WTC11 (cell line): ENCODE measurements around the gene TNIK. TPM values are rescaled to one million over a fixed set of nuclear protein-coding genes. Genes with fewer than 3 reads are reported as not detected.

ENCODE experiments used
- ATAC-seq: fragments of 200-7000 bp; cut with Tn5 transposase; 2 replicates; pipeline ENCODE4 v1.10.0; 2021; ENCODE audit warnings: mild to moderate bottlenecking, moderate library complexity
- CTCF ChIA-PET: fragments of 300-600 bp; sonication (Branson Sonifier 250); formaldehyde crosslinking; loops from one replicate; lab custom pipeline; 2021; ENCODE audit warnings: antibody characterized with exemption; lab: Charles Lee
- POLR2A ChIA-PET: fragments of 350-600 bp; sonication (Branson Sonifier 250); formaldehyde crosslinking; loops from one replicate; lab custom pipeline; 2021; ENCODE audit warnings: antibody characterized with exemption; lab: Charles Lee
- DNase-seq: peaks from one replicate; pipeline ENCODE4 v3.0.0; 2021; ENCODE audit warnings: low spot score
- H3K27ac Mint-ChIP-seq: 2 replicates; pipeline ENCODE4 v1.8.0; 2021; ENCODE audit warnings: mixed read lengths
- H3K27me3 Mint-ChIP-seq: 2 replicates; pipeline ENCODE4 v1.8.0; 2021; ENCODE audit warnings: low read depth, mild to moderate bottlenecking, moderate library complexity, mixed read lengths
- H3K36me3 Mint-ChIP-seq: 2 replicates; pipeline ENCODE4 v1.8.0; 2021; ENCODE audit warnings: mixed read lengths
- H3K4me1 Mint-ChIP-seq: 2 replicates; pipeline ENCODE4 v1.8.0; 2022; ENCODE audit warnings: mixed read lengths
- H3K4me3 Mint-ChIP-seq: 2 replicates; pipeline ENCODE4 v1.8.0; 2021; ENCODE audit warnings: mild to moderate bottlenecking, moderate library complexity, mixed read lengths
- H3K9me3 Mint-ChIP-seq: 2 replicates; pipeline ENCODE4 v1.8.0; 2021; ENCODE audit warnings: mixed read lengths
- ARID4B ChIP-seq: sonication (generic); formaldehyde crosslinking; IDR thresholded peaks from 2 replicates; pipeline ENCODE4 v1.8.0; 2023; ENCODE audit warnings: missing genetic modification reagents, mild to moderate bottlenecking, borderline replicate concordance
- ATF1 ChIP-seq: sonication (generic); formaldehyde crosslinking; IDR thresholded peaks from 2 replicates; pipeline ENCODE4 v1.8.1; 2023; ENCODE audit warnings: mild to moderate bottlenecking, moderate library complexity, missing genetic modification reagents
- CBFB ChIP-seq: sonication (generic); formaldehyde crosslinking; IDR thresholded peaks from 2 replicates; pipeline ENCODE4 v1.8.1; 2022; ENCODE audit warnings: mild to moderate bottlenecking, low read depth, missing genetic modification reagents
- CREM ChIP-seq: sonication (generic); formaldehyde crosslinking; IDR thresholded peaks from 2 replicates; pipeline ENCODE4 v1.8.1; 2022; ENCODE audit warnings: mild to moderate bottlenecking, missing genetic modification reagents, moderate library complexity
- E2F5 ChIP-seq: sonication (generic); formaldehyde crosslinking; IDR thresholded peaks from 2 replicates; pipeline ENCODE4 v1.8.1; 2022; ENCODE audit warnings: mild to moderate bottlenecking, moderate library complexity, missing genetic modification reagents
- ELF4 ChIP-seq: sonication (generic); formaldehyde crosslinking; IDR thresholded peaks from 2 replicates; pipeline ENCODE4 v1.8.1; 2022; ENCODE audit warnings: low read depth, mild to moderate bottlenecking, moderate library complexity, missing genetic modification reagents
- HMGXB4 ChIP-seq: sonication (generic); formaldehyde crosslinking; IDR thresholded peaks from 2 replicates; pipeline ENCODE4 v1.8.1; 2023; ENCODE audit warnings: mild to moderate bottlenecking, moderate library complexity, missing genetic modification reagents
- KAT7 ChIP-seq: sonication (generic); formaldehyde crosslinking; IDR thresholded peaks from 2 replicates; pipeline ENCODE4 v1.8.1; 2023; ENCODE audit warnings: missing genetic modification reagents, mild to moderate bottlenecking, borderline replicate concordance
- MYBL2 ChIP-seq: sonication (generic); formaldehyde crosslinking; IDR thresholded peaks from 2 replicates; pipeline ENCODE4 v1.8.1; 2023; ENCODE audit warnings: mild to moderate bottlenecking, moderate library complexity, missing genetic modification reagents
- NR2C2 ChIP-seq: sonication (generic); formaldehyde crosslinking; IDR thresholded peaks from 2 replicates; pipeline ENCODE4 v1.8.0; 2022; ENCODE audit warnings: mild to moderate bottlenecking, missing genetic modification reagents
- NR3C1 ChIP-seq: sonication (generic); formaldehyde crosslinking; conservative IDR thresholded peaks from 2 replicates; pipeline ENCODE4 v1.8.1; 2023; ENCODE audit warnings: low read depth, mild to moderate bottlenecking, missing genetic modification reagents
- SOX15 ChIP-seq: fragments of 250-450 bp; sonication (Bioruptor Pico); IDR thresholded peaks from 2 replicates; pipeline ENCODE4 v1.9.0; 2021; ENCODE audit warnings: mild to moderate bottlenecking
- ZBTB21 ChIP-seq: sonication (generic); formaldehyde crosslinking; IDR thresholded peaks from 2 replicates; pipeline ENCODE4 v1.8.1; 2023; ENCODE audit warnings: mild to moderate bottlenecking, missing genetic modification reagents, borderline replicate concordance
- ZNF512 ChIP-seq: sonication (generic); formaldehyde crosslinking; IDR thresholded peaks from 2 replicates; pipeline ENCODE4 v1.8.1; 2022; ENCODE audit warnings: missing genetic modification reagents, borderline replicate concordance
- total RNA-seq: library from RNA; stranded (reverse); gene quantifications from 3 replicates; pipeline ENCODE4 v1.2.3, GENCODE V29; 2021
- TF ChIP-seq, protein P1 (sequence below): sonication (generic); formaldehyde crosslinking; IDR thresholded peaks from 2 replicates; pipeline ENCODE4 v1.8.1; 2023; ENCODE audit warnings: mild to moderate bottlenecking, missing genetic modification reagents, moderate library complexity
- TF ChIP-seq, protein P2 (sequence below): sonication (generic); formaldehyde crosslinking; IDR thresholded peaks from 2 replicates; pipeline ENCODE4 v1.8.0; 2023; ENCODE audit warnings: mild to moderate bottlenecking, missing genetic modification reagents

TNIK gene
- total RNA-seq, 1 experiment from 2014 or later: 50.3 TPM

DNA sequence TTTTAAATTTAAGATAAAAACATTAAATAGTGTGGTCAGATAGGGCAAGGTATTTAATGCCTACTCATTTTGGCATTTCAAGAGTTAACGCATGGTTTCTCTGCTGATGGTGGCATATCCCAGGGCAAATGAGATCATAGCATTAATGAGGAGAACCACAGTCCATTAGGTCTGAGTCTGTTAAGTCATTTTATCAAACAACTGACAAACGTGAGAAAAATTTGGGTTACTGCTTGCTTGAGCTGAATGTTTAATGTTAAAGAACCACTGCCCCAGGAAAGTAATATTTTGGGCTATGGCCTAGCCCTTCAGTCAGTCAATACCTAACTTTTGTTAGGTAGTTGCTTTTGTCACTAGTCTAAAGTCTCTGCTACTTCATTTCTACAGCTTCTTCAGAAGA, 395.7 kb downstream of the TNIK start:
- no peak for TF ChIP-seq MYBL2 (CRISPR knock-in tag)
- TF ChIP-seq, protein P1, sequence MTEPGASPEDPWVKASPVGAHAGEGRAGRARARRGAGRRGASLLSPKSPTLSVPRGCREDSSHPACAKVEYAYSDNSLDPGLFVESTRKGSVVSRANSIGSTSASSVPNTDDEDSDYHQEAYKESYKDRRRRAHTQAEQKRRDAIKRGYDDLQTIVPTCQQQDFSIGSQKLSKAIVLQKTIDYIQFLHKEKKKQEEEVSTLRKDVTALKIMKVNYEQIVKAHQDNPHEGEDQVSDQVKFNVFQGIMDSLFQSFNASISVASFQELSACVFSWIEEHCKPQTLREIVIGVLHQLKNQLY (CRISPR knock-in tag): no peak
- TF ChIP-seq CREM (CRISPR knock-in tag): no peak
- no peak for TF ChIP-seq ELF4 (CRISPR knock-in tag)
- TF ChIP-seq SOX15 (CRISPR knock-in tag): no peak
- TF ChIP-seq CBFB (CRISPR knock-in tag): no peak
- no peak for TF ChIP-seq NR3C1
- no peak for TF ChIP-seq NR2C2 (CRISPR knock-in tag)
- TF ChIP-seq ZBTB21 (CRISPR knock-in tag): no peak
- TF ChIP-seq HMGXB4: no peak
- TF ChIP-seq ZNF512 (CRISPR knock-in tag): no peak
- no peak for TF ChIP-seq KAT7 (CRISPR knock-in tag)
- TF ChIP-seq ARID4B (CRISPR knock-in tag): no peak
- TF ChIP-seq, protein P2, sequence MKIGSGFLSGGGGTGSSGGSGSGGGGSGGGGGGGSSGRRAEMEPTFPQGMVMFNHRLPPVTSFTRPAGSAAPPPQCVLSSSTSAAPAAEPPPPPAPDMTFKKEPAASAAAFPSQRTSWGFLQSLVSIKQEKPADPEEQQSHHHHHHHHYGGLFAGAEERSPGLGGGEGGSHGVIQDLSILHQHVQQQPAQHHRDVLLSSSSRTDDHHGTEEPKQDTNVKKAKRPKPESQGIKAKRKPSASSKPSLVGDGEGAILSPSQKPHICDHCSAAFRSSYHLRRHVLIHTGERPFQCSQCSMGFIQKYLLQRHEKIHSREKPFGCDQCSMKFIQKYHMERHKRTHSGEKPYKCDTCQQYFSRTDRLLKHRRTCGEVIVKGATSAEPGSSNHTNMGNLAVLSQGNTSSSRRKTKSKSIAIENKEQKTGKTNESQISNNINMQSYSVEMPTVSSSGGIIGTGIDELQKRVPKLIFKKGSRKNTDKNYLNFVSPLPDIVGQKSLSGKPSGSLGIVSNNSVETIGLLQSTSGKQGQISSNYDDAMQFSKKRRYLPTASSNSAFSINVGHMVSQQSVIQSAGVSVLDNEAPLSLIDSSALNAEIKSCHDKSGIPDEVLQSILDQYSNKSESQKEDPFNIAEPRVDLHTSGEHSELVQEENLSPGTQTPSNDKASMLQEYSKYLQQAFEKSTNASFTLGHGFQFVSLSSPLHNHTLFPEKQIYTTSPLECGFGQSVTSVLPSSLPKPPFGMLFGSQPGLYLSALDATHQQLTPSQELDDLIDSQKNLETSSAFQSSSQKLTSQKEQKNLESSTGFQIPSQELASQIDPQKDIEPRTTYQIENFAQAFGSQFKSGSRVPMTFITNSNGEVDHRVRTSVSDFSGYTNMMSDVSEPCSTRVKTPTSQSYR (CRISPR knock-in tag): no peak
- TF ChIP-seq E2F5 (CRISPR knock-in tag): no peak
- TF ChIP-seq ATF1 (CRISPR knock-in tag): no peak
- H3K4me3 Mint-ChIP-seq: no peak overlapping the region
- H3K27me3 Mint-ChIP-seq: no peaks in the 10 kb centered on the region
- peaks cover 39% of the 10 kb centered on the region for H3K36me3 Mint-ChIP-seq
- ATAC-seq (no peak), DNase-seq (no peak)
- ChIA-PET POLR2A (no interaction called here), CTCF (no interaction called here)
- H3K9me3 Mint-ChIP-seq: no peaks in the 10 kb centered on the region
- no peak overlapping the region for H3K27ac Mint-ChIP-seq
- peaks cover 19% of the 10 kb centered on the region for H3K4me1 Mint-ChIP-seq
